Tibial nerve (tissue), 4 donors: ENCODE results near the gene MCF2L.

Source experiments
- EP300 ChIP-seq, 2 donors: sonication (generic); formaldehyde crosslinking; IDR thresholded peaks; one replicate each; pipeline ENCODE4 v1.6.1; 2017; ENCODE audit warnings: antibody characterized with exemption in 2 of 2, mild to moderate bottlenecking in 1 of 2
- POLR2A ChIP-seq, 2 donors: fragments of 450-650 bp; IDR thresholded peaks; one replicate each; pipeline ENCODE4 v1.6.1; 2017; ENCODE audit warnings: antibody characterized with exemption in 2 of 2, mild to moderate bottlenecking in 2 of 2, moderate library complexity in 2 of 2
- TF ChIP-seq, protein P1 (sequence below), 5 experiments: fragments of 200-600 bp in 3 of 5; fragments of 450-650 bp in 2 of 5; sonication (generic) in 3 of 5; IDR thresholded peaks; one replicate each; pipeline ENCODE4 v1.5.1; 2016 to 2019; ENCODE audit warnings: antibody characterized with exemption in 5 of 5, mild to moderate bottlenecking in 3 of 5, moderate library complexity in 2 of 5

- TF ChIP-seq, protein P1, sequence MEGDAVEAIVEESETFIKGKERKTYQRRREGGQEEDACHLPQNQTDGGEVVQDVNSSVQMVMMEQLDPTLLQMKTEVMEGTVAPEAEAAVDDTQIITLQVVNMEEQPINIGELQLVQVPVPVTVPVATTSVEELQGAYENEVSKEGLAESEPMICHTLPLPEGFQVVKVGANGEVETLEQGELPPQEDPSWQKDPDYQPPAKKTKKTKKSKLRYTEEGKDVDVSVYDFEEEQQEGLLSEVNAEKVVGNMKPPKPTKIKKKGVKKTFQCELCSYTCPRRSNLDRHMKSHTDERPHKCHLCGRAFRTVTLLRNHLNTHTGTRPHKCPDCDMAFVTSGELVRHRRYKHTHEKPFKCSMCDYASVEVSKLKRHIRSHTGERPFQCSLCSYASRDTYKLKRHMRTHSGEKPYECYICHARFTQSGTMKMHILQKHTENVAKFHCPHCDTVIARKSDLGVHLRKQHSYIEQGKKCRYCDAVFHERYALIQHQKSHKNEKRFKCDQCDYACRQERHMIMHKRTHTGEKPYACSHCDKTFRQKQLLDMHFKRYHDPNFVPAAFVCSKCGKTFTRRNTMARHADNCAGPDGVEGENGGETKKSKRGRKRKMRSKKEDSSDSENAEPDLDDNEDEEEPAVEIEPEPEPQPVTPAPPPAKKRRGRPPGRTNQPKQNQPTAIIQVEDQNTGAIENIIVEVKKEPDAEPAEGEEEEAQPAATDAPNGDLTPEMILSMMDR (IDR thresholded peaks at IDR 0.05), result no peak
- TF ChIP-seq POLR2A (IDR thresholded peaks at IDR 0.05) (no peak), EP300 (IDR thresholded peaks at IDR 0.05) (no peak)
Observed at GRCh38 chr13:113024466-113024865, 55.5 kb downstream of the MCF2L start.
